ENCODE data around the gene GRK5.

GRK5 gene

GRCh38 chr10:119319161-119319919 is 112.0 kb downstream of the GRK5 start:
- Histone ChIP-seq H3K4me1 (peaks cover 5 to 61% (median 46%) of the 10 kb centered on the region in 4 donors), H3K27ac (no peak overlapping the region), H3K9me3 (no peaks in the 10 kb centered on the region), H3K4me3 (no peak overlapping the region), H3K27me3 (no peaks in the 10 kb centered on the region), H3K36me3 (no peaks in the 10 kb centered on the region)
- no peak for TF ChIP-seq CTCF (IDR thresholded peaks at IDR 0.05)
- intact Hi-C loops (cut with DNase I; ENCODE audit: low total_unique reads): loop anchor here (5.0 kb wide), 1 partner anchor 112 kb away; the partner anchor contains the start of gene GRK5
- no peak for DNase-seq

GRCh38 chr10:119319920-119320258 is 112.5 kb downstream of the GRK5 start:
- no peak for TF ChIP-seq CTCF (IDR thresholded peaks at IDR 0.05)
- Histone ChIP-seq H3K27me3 (no peaks in the 10 kb centered on the region), H3K27ac (no peak overlapping the region), H3K4me1 (peaks cover 5 to 61% (median 41%) of the 10 kb centered on the region in 4 donors), H3K4me3 (no peak overlapping the region), H3K36me3 (no peaks in the 10 kb centered on the region), H3K9me3 (no peaks in the 10 kb centered on the region)
- DNase-seq: no peak
- intact Hi-C loops (cut with DNase I; ENCODE audit: low total_unique reads): loop anchor here (5.0 kb wide), 1 partner anchor 113 kb away; the partner anchor contains the start of gene GRK5

- Histone ChIP-seq H3K27me3 (no peaks in the 10 kb centered on the region), H3K36me3 (no peaks in the 10 kb centered on the region), H3K27ac (no peak overlapping the region), H3K4me1 (peaks cover 5 to 61% (median 35%) of the 10 kb centered on the region in 4 donors), H3K4me3 (no peak overlapping the region), H3K9me3 (no peaks in the 10 kb centered on the region)
- no peak for TF ChIP-seq CTCF (IDR thresholded peaks at IDR 0.05)
- intact Hi-C loops (cut with DNase I; ENCODE audit: low total_unique reads): no loop called here
- DNase-seq: no peak
Measured at GRCh38 chr10:119320981-119321380, 113.6 kb downstream of the GRK5 start.

GRCh38 chr10:119323085-119324016 is 116.0 kb downstream of the GRK5 start:
- Histone ChIP-seq H3K27ac (no peak overlapping the region), H3K9me3 (no peaks in the 10 kb centered on the region), H3K27me3 (no peaks in the 10 kb centered on the region), H3K4me3 (no peak overlapping the region), H3K36me3 (peaks cover 0 to 20% (median 0%) of the 10 kb centered on the region in 3 donors), H3K4me1 (peaks cover 0 to 38% (median 15%) of the 10 kb centered on the region in 4 donors)
- intact Hi-C loops (cut with DNase I; ENCODE audit: low total_unique reads): no loop called here
- DNase-seq: no peak
- TF ChIP-seq CTCF (IDR thresholded peaks at IDR 0.05): no peak

GRCh38 chr10:119325131-119325530 is 117.8 kb downstream of the GRK5 start:
- no peaks in the 10 kb centered on the region for H3K9me3 ChIP-seq
- H3K36me3 ChIP-seq: peaks cover 0 to 24% (median 0%) of the 10 kb centered on the region in 3 donors
- H3K4me1 ChIP-seq: peaks cover 0 to 23% (median 7%) of the 10 kb centered on the region in 4 donors
- intact Hi-C loops (cut with DNase I; ENCODE audit: low total_unique reads): no loop called here
- TF ChIP-seq CTCF (IDR thresholded peaks at IDR 0.05): no peak
- no peak overlapping the region for H3K4me3 ChIP-seq
- no peaks in the 10 kb centered on the region for H3K27me3 ChIP-seq
- H3K27ac ChIP-seq: no peak overlapping the region
- DNase-seq: no peak

Data from tibial artery (tissue), 4 donors.